H1 (cell line): ENCODE data around the gene SLC25A53. TPM values are rescaled to one million over a fixed set of nuclear protein-coding genes. Genes with fewer than 3 reads are reported as not detected.
"Not testable (repeated sequence)": the region's sequence is repeated elsewhere in the genome, so short reads cannot be mapped to it uniquely, and the experiment has no call there.

Source experiments
- CTCF ChIA-PET: fragments of 300-600 bp; sonication (Branson Sonifier 250); formaldehyde crosslinking; loops from one replicate; lab custom pipeline; 2021; ENCODE audit not compliant: partially characterized antibody; lab: Charles Lee
- POLR2A ChIA-PET: fragments of 300-600 bp; sonication (Branson Sonifier 250); formaldehyde crosslinking; loops from one replicate; lab custom pipeline; 2021; ENCODE audit warnings: inconsistent platforms; ENCODE audit not compliant: partially characterized antibody; lab: Charles Lee
- DNase-seq, 2 experiments: peaks; one replicate each; pipeline versions ENCODE4 v3.0.0 to v3.0.0-alpha.2; 2010 to 2022; ENCODE audit warnings: low spot score in 2 of 2, low read depth in 1 of 2, mixed read lengths in 1 of 2
- FAIRE-seq: peaks from 2 replicates; lab custom pipeline; 2011; peaks lifted over from hg19 to GRCh38; lab: Jason Lieb, UNC
- H2AFZ ChIP-seq: 2 replicates; pipeline ENCODE4 v1.8.1; 2012; ENCODE audit warnings: low read length, inconsistent platforms
- H2AK5ac ChIP-seq: 2 replicates; pipeline ENCODE4 v1.6.1; 2013; ENCODE audit warnings: low read depth, low read length
- H2BK120ac ChIP-seq: replicated peaks from 2 replicates; pipeline ENCODE3; 2013; ENCODE audit warnings: low read depth, low read length, inconsistent platforms
- H2BK12ac ChIP-seq: 2 replicates; pipeline ENCODE4 v1.6.1; 2013; ENCODE audit warnings: low read depth, low read length
- H2BK15ac ChIP-seq: 2 replicates; pipeline ENCODE4 v1.6.1; 2013; ENCODE audit warnings: low read length
- H2BK20ac ChIP-seq: 2 replicates; pipeline ENCODE4 v1.6.1; 2013; ENCODE audit warnings: low read length
- H2BK5ac ChIP-seq: 2 replicates; pipeline ENCODE4 v1.6.1; 2013; ENCODE audit warnings: low read depth, low read length
- H3K14ac ChIP-seq: 2 replicates; pipeline ENCODE4 v1.6.1; 2013; ENCODE audit warnings: inconsistent platforms; ENCODE audit not compliant: insufficient read length
- H3K18ac ChIP-seq: 2 replicates; pipeline ENCODE4 v1.6.1; 2013; ENCODE audit warnings: low read length; ENCODE audit errors: extremely low read depth
- H3K23ac ChIP-seq: 2 replicates; pipeline ENCODE4 v1.6.1; 2013; ENCODE audit warnings: inconsistent platforms; ENCODE audit not compliant: insufficient read length
- H3K23me2 ChIP-seq: 2 replicates; pipeline ENCODE4 v1.6.1; 2013; ENCODE audit warnings: low read depth, low read length
- H3K27ac ChIP-seq: 2 replicates; pipeline ENCODE4 v1.6.1; 2011; ENCODE audit warnings: low read depth, low read length, inconsistent platforms
- H3K27me3 ChIP-seq, 4 experiments: replicated peaks in 1 of 4; 1 replicate in 1 of 4; 2 replicates in 3 of 4; pipeline versions ENCODE4 v1.6.1 to v1.8.1; 2011 to 2013; ENCODE audit warnings: low read length in 3 of 4, mild to moderate bottlenecking in 3 of 4, inconsistent platforms in 2 of 4, mixed read lengths in 2 of 4, moderate library complexity in 1 of 4; ENCODE audit not compliant: control insufficient read depth in 3 of 4, insufficient read depth in 3 of 4; ENCODE audit errors: extremely low read depth in 1 of 4
- H3K36me3 ChIP-seq, 4 experiments: 2 replicates each; pipeline versions ENCODE4 v1.6.1 to v1.8.1; 2011 to 2013; ENCODE audit warnings: mild to moderate bottlenecking in 4 of 4, low read length in 3 of 4, moderate library complexity in 2 of 4, control low read depth in 1 of 4, inconsistent platforms in 1 of 4; ENCODE audit not compliant: insufficient read depth in 4 of 4, control insufficient read depth in 2 of 4
- H3K4ac ChIP-seq: replicated peaks from 2 replicates; pipeline ENCODE3; 2013; ENCODE audit warnings: low read length, low read depth, mixed read lengths, inconsistent platforms; ENCODE audit not compliant: insufficient read length
- H3K4me1 ChIP-seq, 4 experiments: replicated peaks in 1 of 4; 1 replicate in 1 of 4; 2 replicates in 3 of 4; pipeline versions ENCODE4 v1.6.1 to v1.8.1; 2011 to 2013; ENCODE audit warnings: low read length in 3 of 4, inconsistent platforms in 2 of 4, mixed read lengths in 1 of 4; ENCODE audit not compliant: insufficient read depth in 4 of 4, control insufficient read depth in 3 of 4
- H3K4me2 ChIP-seq, 2 experiments: 2 replicates each; pipeline versions ENCODE4 v1.6.1 to v1.8.1; 2011 to 2013; ENCODE audit warnings: low read depth in 2 of 2, low read length in 2 of 2, control low read depth in 1 of 2, inconsistent platforms in 1 of 2, mild to moderate bottlenecking in 1 of 2; ENCODE audit not compliant: insufficient read depth in 1 of 2
- H3K4me3 ChIP-seq, 4 experiments: fragments of 200-600, 300-600 bp in 1 of 4; sonication (generic), shearing (Covaris generic), sonication (Bioruptor Twin) in 1 of 4; 2 replicates each; pipeline versions ENCODE4 v1.5.1 to v1.8.1; 2011 to 2016; ENCODE audit warnings: low read length in 4 of 4, low read depth in 3 of 4, control low read depth in 2 of 4, inconsistent platforms in 2 of 4, mild to moderate bottlenecking in 2 of 4, mixed read lengths in 1 of 4, moderate library complexity in 1 of 4; ENCODE audit not compliant: insufficient read depth in 2 of 4; ENCODE audit errors: extremely low read depth in 1 of 4
- H3K56ac ChIP-seq: replicated peaks from 2 replicates; pipeline ENCODE3; 2013; ENCODE audit warnings: low read depth, mild to moderate bottlenecking, mixed read lengths, low read length, inconsistent platforms; ENCODE audit not compliant: insufficient read length
- H3K79me1 ChIP-seq: 2 replicates; pipeline ENCODE4 v1.6.1; 2013; ENCODE audit warnings: low read depth, low read length, control low read depth
- H3K79me2 ChIP-seq, 2 experiments: 2 replicates each; pipeline versions ENCODE4 v1.6.1 to v1.8.1; 2012 to 2013; ENCODE audit warnings: low read length in 2 of 2, mild to moderate bottlenecking in 2 of 2, inconsistent platforms in 1 of 2; ENCODE audit not compliant: insufficient read depth in 2 of 2, control insufficient read depth in 1 of 2
- H3K9ac ChIP-seq, 4 experiments: replicated peaks in 1 of 4; 1 replicate in 1 of 4; 2 replicates in 3 of 4; pipeline versions ENCODE4 v1.6.1 to v1.8.1; 2011 to 2013; ENCODE audit warnings: low read depth in 3 of 4, low read length in 3 of 4, control low read depth in 2 of 4, mild to moderate bottlenecking in 2 of 4, moderate library complexity in 2 of 4, inconsistent platforms in 1 of 4; ENCODE audit errors: extremely low read depth in 1 of 4
- H3K9me3 ChIP-seq, 2 experiments: 2 replicates each; pipeline versions ENCODE4 v1.6.1 to v1.8.1; 2012 to 2013; ENCODE audit warnings: mild to moderate bottlenecking in 2 of 2, moderate library complexity in 2 of 2, control low read depth in 1 of 2, inconsistent platforms in 1 of 2, low read depth in 1 of 2, low read length in 1 of 2, mixed read lengths in 1 of 2; ENCODE audit not compliant: insufficient read depth in 2 of 2
- H4K20me1 ChIP-seq, 2 experiments: replicated peaks in 1 of 2; 2 replicates each; pipeline versions ENCODE3 to v1.8.1; 2011 to 2013; ENCODE audit warnings: inconsistent platforms in 2 of 2, low read length in 2 of 2, mild to moderate bottlenecking in 1 of 2; ENCODE audit not compliant: insufficient read depth in 2 of 2, control insufficient read depth in 1 of 2
- H4K5ac ChIP-seq: 2 replicates; pipeline ENCODE4 v1.6.1; 2013; ENCODE audit warnings: low read length, low read depth, mixed read lengths, inconsistent platforms; ENCODE audit not compliant: insufficient read length
- H4K8ac ChIP-seq: 2 replicates; pipeline ENCODE4 v1.8.0; 2013; ENCODE audit warnings: mild to moderate bottlenecking, moderate library complexity, low read length, inconsistent platforms; ENCODE audit not compliant: insufficient read depth; ENCODE audit errors: extremely low read depth
- H4K91ac ChIP-seq: replicated peaks from 2 replicates; pipeline ENCODE3; 2013; ENCODE audit warnings: low read length, mixed read lengths, inconsistent platforms; ENCODE audit not compliant: insufficient read length
- WGBS, 2 experiments: shearing (Covaris generic) in 1 of 2; methylation state at CpG; one replicate each; pipeline versions ENCODE4 v1.1.6 to v1.1.7; 2013 to 2015; ENCODE audit warnings: low lambda C conversion rate in 2 of 2, mixed read lengths in 2 of 2, inconsistent platforms in 1 of 2, low coverage in 1 of 2, missing lambda C conversion rate in 1 of 2; ENCODE audit not compliant: insufficient replicate concordance in 2 of 2, insufficient coverage in 1 of 2, insufficient read length in 1 of 2; ENCODE audit errors: extremely low coverage in 1 of 2, missing lambda C conversion rate in 1 of 2; 5-methylcytosine and 5-hydroxymethylcytosine counted together
- polyA plus RNA-seq, 7 experiments: library from polyadenylated mRNA; depleted of rRNA in 3 of 7; stranded (reverse) in 5 of 7; unstranded in 2 of 7; fragments of >200 nt in 5 of 7; fragments of 200-250 nt in 2 of 7; gene quantifications; 1 replicate in 5 of 7; 2 replicates in 1 of 7; 4 replicates in 1 of 7; pipeline versions ENCODE4 v1.2.1 to v1.2.3, GENCODE V29; 2011 to 2013; ENCODE audit warnings: missing spikeins in 2 of 7, mixed read lengths in 2 of 7
- total RNA-seq: library from RNA; stranded (reverse); fragmentation: NEBNext Ultra II Directional; extraction: Animal tissue kit (Norgen Biotek cat#: 25700); gene quantifications from 2 replicates; pipeline ENCODE4 v1.2.1, GENCODE V29; 2021

The SLC25A53 gene
- total and polyA plus RNA-seq, 2 of the 8 experiments (the other 6 are each of a cell fraction or from before 2014, with no cell fraction given): 2.4 to 4.2 TPM

DNA sequence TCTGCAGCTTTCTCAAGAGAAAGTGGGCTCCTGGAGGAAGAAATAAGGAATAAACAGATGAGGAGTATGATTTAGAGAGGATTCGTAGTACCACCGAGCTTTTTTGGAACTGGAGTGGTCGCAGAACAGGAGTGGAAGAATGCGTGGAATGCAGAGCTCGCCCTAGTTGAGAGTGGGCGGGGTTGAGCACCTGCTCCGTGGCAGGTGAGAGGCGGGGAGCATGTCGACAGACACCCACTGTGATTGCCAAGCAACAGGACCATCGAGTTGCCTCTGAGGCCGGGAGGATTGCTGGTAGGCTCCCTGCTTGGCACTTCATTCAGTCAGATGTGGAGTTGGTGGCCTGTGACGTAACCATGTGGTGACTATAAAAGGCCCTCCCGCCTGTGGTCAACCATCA lies 101.9 kb downstream of the SLC25A53 start:
- H3K9ac ChIP-seq, H3K79me2 ChIP-seq, H2BK12ac ChIP-seq, H3K23ac ChIP-seq, H2BK15ac ChIP-seq, H2AFZ ChIP-seq, H3K23me2 ChIP-seq, H4K91ac ChIP-seq, H4K20me1 ChIP-seq, H3K27me3 ChIP-seq, H3K4me1 ChIP-seq, H2BK5ac ChIP-seq, H2BK20ac ChIP-seq, H2AK5ac ChIP-seq, H2BK120ac ChIP-seq, H3K79me1 ChIP-seq, H3K14ac ChIP-seq, H3K4ac ChIP-seq, H4K8ac ChIP-seq, CTCF ChIA-PET, H3K18ac ChIP-seq, POLR2A ChIA-PET, H3K27ac ChIP-seq, DNase-seq, H3K36me3 ChIP-seq, H4K5ac ChIP-seq, H3K9me3 ChIP-seq, H3K4me3 ChIP-seq, H3K56ac ChIP-seq, H3K4me2 ChIP-seq: not testable (repeated sequence)
- FAIRE-seq: peak; percentile 28
- WGBS, 2 experiments: no CpG with 5 or more reads among the region's 13 CpGs

Other genes with a start within 250 kb of the SLC25A53 start
- 9.8 and 11.7 TPM in 2 replicates for gene TMSB15B, start 194.4 kb downstream of the SLC25A53 start, total RNA-seq
- gene TMSB15B, start 194.4 kb downstream of the SLC25A53 start, polyA plus RNA-seq (2011; rRNA removed): 6.8 and 12.1 TPM in 2 replicates
- gene H2BW1, start 143.3 kb downstream of the SLC25A53 start, total RNA-seq: not detected in 2 replicates
- not detected in 2 replicates for gene H2BW1, start 143.3 kb downstream of the SLC25A53 start, polyA plus RNA-seq (2011; rRNA removed)
- not detected in 2 replicates for gene H2BW2, start 117.1 kb downstream of the SLC25A53 start, total RNA-seq
- gene H2BW2, start 117.1 kb downstream of the SLC25A53 start, polyA plus RNA-seq (2011; rRNA removed): 0.03 and 0.44 TPM in 2 replicates
- 2.6 and 2.9 TPM in 2 replicates for gene TMSB15C, start 80.8 kb downstream of the SLC25A53 start, total RNA-seq
- 0.94 and 1.5 TPM in 2 replicates for gene TMSB15C, start 80.8 kb downstream of the SLC25A53 start, polyA plus RNA-seq (2011; rRNA removed)
- 2.6 and 3.7 TPM in 2 replicates for gene ZCCHC18, start 44.5 kb downstream of the SLC25A53 start, total RNA-seq
- gene ZCCHC18, start 44.5 kb downstream of the SLC25A53 start, polyA plus RNA-seq (2011; rRNA removed): 4.1 and 8.8 TPM in 2 replicates
- gene FAM199X, start 9.4 kb upstream of the SLC25A53 start, total RNA-seq: 14.4 and 14.9 TPM in 2 replicates
- 1.9 and 3.1 TPM in 2 replicates for gene FAM199X, start 9.4 kb upstream of the SLC25A53 start, polyA plus RNA-seq (2011; rRNA removed)
- not detected in 2 replicates for gene ESX1, start 97.9 kb upstream of the SLC25A53 start, total RNA-seq
- gene ESX1, start 97.9 kb upstream of the SLC25A53 start, polyA plus RNA-seq (2011; rRNA removed): not detected in 2 replicates